Stimulated activated naive CD4-positive, alpha-beta T cell treated with Interleukin-2 at 50 U/mL for 16 hours (primary cell): ENCODE data around the gene LRRC34.

Experiments
- DNase-seq: peaks from one replicate; lab custom pipeline; 2025; lab: John Stamatoyannopoulos, UW

The LRRC34 gene

GRCh38 chr3:169813757-169814517 lies 1.2 kb upstream of the LRRC34 start:
- peak; percentile 77 for DNase-seq

GRCh38 chr3:169813278-169813677 lies 574 bp upstream of the LRRC34 start:
- DNase-seq, result no peak

- DNase-seq, result no peak
These were observed 923 bp downstream of the LRRC34 start for GRCh38 chr3:169811631-169812331.

- no peak for DNase-seq
These were observed 3.4 kb downstream of the LRRC34 start for GRCh38 chr3:169809230-169809795.

- DNase-seq, result no peak
These were observed 8.0 kb downstream of the LRRC34 start for GRCh38 chr3:169804681-169805080.

- no peak for DNase-seq
These were observed 20.3 kb downstream of the LRRC34 start for GRCh38 chr3:169792359-169792758.

- no peak for DNase-seq
These were observed 21.8 kb downstream of the LRRC34 start for GRCh38 chr3:169790687-169791429.

GRCh38 chr3:169790219-169790618 lies 22.5 kb downstream of the LRRC34 start:
- DNase-seq, result no peak

- DNase-seq, result no peak
These were observed 24.9 kb downstream of the LRRC34 start for GRCh38 chr3:169787791-169788190.

- DNase-seq, result no peak
These were observed 25.6 kb downstream of the LRRC34 start for GRCh38 chr3:169787120-169787519.

- no peak for DNase-seq
These were observed 31.4 kb downstream of the LRRC34 start for GRCh38 chr3:169781209-169781855.

GRCh38 chr3:169780742-169781141 lies 32.0 kb downstream of the LRRC34 start:
- DNase-seq, result no peak

- no peak for DNase-seq
These were observed 34.9 kb downstream of the LRRC34 start for GRCh38 chr3:169777822-169778221.

GRCh38 chr3:169774186-169774585 lies 38.5 kb downstream of the LRRC34 start:
- DNase-seq, result no peak

GRCh38 chr3:169772897-169773816 lies 39.5 kb downstream of the LRRC34 start, which contains the start of gene MYNN:
Gene MYNN, plus strand, starts transcription at chr3:169773396. Its CDS starts 900 bp downstream, at chr3:169774296.
- peak; percentile 91 for DNase-seq

- DNase-seq, result peak; percentile 65
These were observed 40.3 kb downstream of the LRRC34 start for GRCh38 chr3:169772305-169772896.

- DNase-seq, result peak; percentile 14
These were observed 41.0 kb downstream of the LRRC34 start for GRCh38 chr3:169771497-169772304.

GRCh38 chr3:169769287-169770181 lies 43.2 kb downstream of the LRRC34 start, which contains the start of gene ACTRT3:
Gene ACTRT3, minus strand, starts transcription at chr3:169769561. Its CDS starts 41 bp downstream, at chr3:169769520.
- DNase-seq, result peak; percentile 60
